Hematopoietic multipotent progenitor cell treated with erythropoietin and hydrocortisone succinate and interleukin-3 and kit ligand, for 15 days (in vitro differentiated cells): ENCODE measurements around the gene HPGD.

ENCODE experiments used
- DNase-seq: peaks from one replicate; pipeline ENCODE4 v3.0.0-alpha.2; 2015; ENCODE audit warnings: low spot score

HPGD gene

GRCh38 chr4:174522183-174523024, at the start of gene HPGD:
Gene HPGD (minus strand): TSS chr4:174522488. CDS start chr4:174522451, 37 bp downstream.
- DNase-seq = no peak

- no peak for DNase-seq
Measured at GRCh38 chr4:174564529-174564928, 42.2 kb upstream of the HPGD start.

- no peak for DNase-seq
Measured at GRCh38 chr4:174563399-174563798, 41.1 kb upstream of the HPGD start.

GRCh38 chr4:174561560-174561959, 39.3 kb upstream of the HPGD start:
- DNase-seq = no peak

GRCh38 chr4:174559894-174560293, 37.6 kb upstream of the HPGD start:
- no peak for DNase-seq

- no peak for DNase-seq
Measured at GRCh38 chr4:174555789-174556630, 33.7 kb upstream of the HPGD start.

- DNase-seq = no peak
Measured at GRCh38 chr4:174554231-174554728, 32.0 kb upstream of the HPGD start.

- DNase-seq = no peak
Measured at GRCh38 chr4:174553828-174554227, 31.5 kb upstream of the HPGD start.

- no peak for DNase-seq
Measured at GRCh38 chr4:174553031-174553430, 30.7 kb upstream of the HPGD start.

- DNase-seq = no peak
Measured at GRCh38 chr4:174550541-174550940, 28.3 kb upstream of the HPGD start.

GRCh38 chr4:174549721-174550120, 27.4 kb upstream of the HPGD start:
- no peak for DNase-seq

- no peak for DNase-seq
Measured at GRCh38 chr4:174545268-174545667, 23.0 kb upstream of the HPGD start.

- DNase-seq = no peak
Measured at GRCh38 chr4:174544496-174544895, 22.2 kb upstream of the HPGD start.

GRCh38 chr4:174540175-174540574, 17.9 kb upstream of the HPGD start:
- DNase-seq = no peak

- no peak for DNase-seq
Measured at GRCh38 chr4:174539571-174539970, 17.3 kb upstream of the HPGD start.

GRCh38 chr4:174538876-174539250, 16.6 kb upstream of the HPGD start:
- DNase-seq = no peak

- DNase-seq = no peak
Measured at GRCh38 chr4:174538123-174538875, 16.0 kb upstream of the HPGD start.

GRCh38 chr4:174537634-174538033, 15.3 kb upstream of the HPGD start:
- DNase-seq = no peak

- DNase-seq = no peak
Measured at GRCh38 chr4:174534461-174534860, 12.2 kb upstream of the HPGD start.

GRCh38 chr4:174532445-174532844, 10.2 kb upstream of the HPGD start:
- no peak for DNase-seq

- DNase-seq = no peak
Measured at GRCh38 chr4:174531486-174531885, 9.2 kb upstream of the HPGD start.

- DNase-seq = no peak
Measured at GRCh38 chr4:174528226-174528625, 5.9 kb upstream of the HPGD start.
